Liver (tissue), 9 donors: ENCODE data around the gene PGAM2. TPM values are rescaled to one million over a fixed set of nuclear protein-coding genes. Genes with fewer than 3 reads are reported as not detected.
"Not testable (repeated sequence)": the region's sequence is repeated elsewhere in the genome, so short reads cannot be mapped to it uniquely, and the experiment has no call there.

Source experiments
- DNase-seq: peaks from one replicate; pipeline ENCODE4 v3.0.0-alpha.2; 2017; ENCODE audit warnings: low spot score
- H3K27ac ChIP-seq, 2 donors: one replicate each; pipeline ENCODE4 v1.7.0; 2013; ENCODE audit warnings: inconsistent platforms in 2 of 2, low read length in 2 of 2, control low read depth in 1 of 2, low read depth in 1 of 2, mild to moderate bottlenecking in 1 of 2
- H3K27me3 ChIP-seq, 4 donors: one replicate each; pipeline versions ENCODE4 v1.6.1 to v1.7.0; 2013; ENCODE audit warnings: low read length in 3 of 4, inconsistent platforms in 1 of 4, mild to moderate bottlenecking in 1 of 4, moderate library complexity in 1 of 4; ENCODE audit not compliant: control insufficient read depth in 4 of 4, insufficient read depth in 4 of 4
- H3K36me3 ChIP-seq, 4 donors: one replicate each; pipeline versions ENCODE4 v1.6.1 to v1.7.0; 2013; ENCODE audit warnings: low read length in 3 of 4, mild to moderate bottlenecking in 3 of 4, low read depth in 1 of 4, moderate library complexity in 1 of 4; ENCODE audit not compliant: control insufficient read depth in 4 of 4, insufficient read depth in 3 of 4
- H3K4me1 ChIP-seq, 4 donors: one replicate each; pipeline versions ENCODE4 v1.6.1 to v1.7.0; 2013; ENCODE audit warnings: low read length in 3 of 4, mild to moderate bottlenecking in 3 of 4, moderate library complexity in 1 of 4; ENCODE audit not compliant: control insufficient read depth in 4 of 4, insufficient read depth in 4 of 4
- H3K4me3 ChIP-seq, 3 donors: one replicate each; pipeline versions ENCODE4 v1.6.1 to v1.7.0; 2013; ENCODE audit warnings: low read length in 3 of 3, control low read depth in 1 of 3, low read depth in 1 of 3, mild to moderate bottlenecking in 1 of 3
- H3K9ac ChIP-seq, 2 donors: one replicate each; pipeline ENCODE4 v1.7.0; 2013; ENCODE audit warnings: low read length in 2 of 2, mild to moderate bottlenecking in 2 of 2, moderate library complexity in 2 of 2, control low read depth in 1 of 2, low read depth in 1 of 2
- H3K9me3 ChIP-seq, 4 donors: one replicate each; pipeline versions ENCODE4 v1.6.1 to v1.7.0; 2013; ENCODE audit warnings: low read length in 3 of 4; ENCODE audit not compliant: control insufficient read depth in 4 of 4
- CTCF ChIP-seq: fragments of 150-350 bp; IDR thresholded peaks from 2 replicates; pipeline ENCODE4 v1.5.1; 2017; ENCODE audit warnings: improper control_type of control experiment, low read depth, low read length; ENCODE audit not compliant: missing input control
- EGR1 ChIP-seq, 2 donors: IDR thresholded peaks; 2 replicates each; pipeline ENCODE4 v1.6.1; 2016 to 2018; ENCODE audit warnings: antibody characterized with exemption in 2 of 2, low read depth in 2 of 2
- GABPA ChIP-seq, 2 donors: IDR thresholded peaks in 1 of 2; conservative IDR thresholded peaks in 1 of 2; 2 replicates each; pipeline ENCODE4 v1.6.1; 2016; ENCODE audit warnings: antibody characterized with exemption in 2 of 2, mild to moderate bottlenecking in 1 of 2, moderate library complexity in 1 of 2
- HNF4A ChIP-seq, 2 donors: conservative IDR thresholded peaks; 2 replicates each; pipeline ENCODE4 v1.6.1; 2016; ENCODE audit warnings: antibody characterized with exemption in 2 of 2, mild to moderate bottlenecking in 2 of 2
- RAD21 ChIP-seq, 2 donors: IDR thresholded peaks; 2 replicates each; pipeline ENCODE4 v1.6.1; 2016; ENCODE audit warnings: antibody characterized with exemption in 2 of 2, mild to moderate bottlenecking in 2 of 2
- RXRA ChIP-seq, 2 donors: IDR thresholded peaks; 2 replicates each; pipeline ENCODE4 v1.6.1; 2017 to 2018; ENCODE audit warnings: antibody characterized with exemption in 2 of 2, mild to moderate bottlenecking in 1 of 2
- SP1 ChIP-seq: IDR thresholded peaks from 2 replicates; pipeline ENCODE4 v1.6.1; 2018; ENCODE audit warnings: antibody characterized with exemption, mild to moderate bottlenecking
- TAF1 ChIP-seq: conservative IDR thresholded peaks from 2 replicates; pipeline ENCODE4 v1.6.1; 2016; ENCODE audit warnings: antibody characterized with exemption, mild to moderate bottlenecking
- YY1 ChIP-seq: IDR thresholded peaks from 2 replicates; pipeline ENCODE4 v1.6.1; 2016; ENCODE audit warnings: antibody characterized with exemption, mild to moderate bottlenecking
- WGBS: extraction: QIAGEN DNeasy Blood & Tissue Kit; methylation state at CpG from one replicate; pipeline ENCODE4 v1.1.7; 2013; 5-methylcytosine and 5-hydroxymethylcytosine counted together
- polyA plus RNA-seq, 2 donors: library from polyadenylated mRNA; stranded (reverse) in 1 of 2; unstranded in 1 of 2; fragments of 200-250 nt in 1 of 2; fragments of >200 nt in 1 of 2; fragmentation: Nextera tagmentation in 1 of 2; extraction: Ambion mirVana in 1 of 2; gene quantifications; one replicate each; pipeline versions ENCODE4 v1.2.1 to v1.2.3, GENCODE V29; 2013 to 2015
- total RNA-seq, 2 donors: library from RNA; depleted of rRNA; stranded (reverse); fragments of >200 nt; gene quantifications; one replicate each; pipeline ENCODE4 v1.2.3, GENCODE V29; 2014
- TF ChIP-seq, protein P1 (sequence below): IDR thresholded peaks from 2 replicates; pipeline ENCODE4 v1.6.1; 2016; ENCODE audit warnings: antibody characterized with exemption, mild to moderate bottlenecking
- donor health status: healthy.
- donor health status: healthy.
- donor health status: healthy.
- donor health status: healthy.
- donor health status: healthy.

Gene PGAM2
- total and polyA plus RNA-seq, 4 donors, result 0.13 to 2.3 (median 0.49) TPM

DNA sequence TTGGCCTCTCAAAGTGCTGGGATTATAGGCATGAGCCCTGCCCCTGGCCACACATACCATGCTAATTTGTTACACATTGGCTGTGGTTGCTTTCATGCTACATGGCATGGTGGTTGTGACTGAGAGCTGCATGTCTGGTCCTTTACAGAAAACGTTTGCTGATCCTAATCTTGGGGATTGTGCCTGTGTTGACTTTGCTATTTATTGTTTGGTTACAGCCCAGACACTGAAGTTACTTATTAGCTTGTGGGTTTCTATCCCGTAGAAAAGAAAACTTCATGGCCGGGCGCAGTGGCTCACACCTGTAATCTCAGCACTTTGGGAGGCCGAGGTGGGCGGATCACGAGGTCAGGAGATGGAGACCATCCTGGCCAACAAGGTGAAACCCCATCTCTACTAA, 43.3 kb downstream of the PGAM2 start:
- TF ChIP-seq SP1 (peak; percentile 7), YY1 (peak; percentile 25)
- WGBS, result 37% methylated on average over 6 of the region's 7 CpGs
- H3K9me3 ChIP-seq, H3K9ac ChIP-seq, H3K4me3 ChIP-seq, H3K27ac ChIP-seq, DNase-seq, H3K4me1 ChIP-seq, H3K36me3 ChIP-seq, H3K27me3 ChIP-seq: not testable (repeated sequence)

- DNase-seq, H3K36me3 ChIP-seq, H3K27ac ChIP-seq, H3K9ac ChIP-seq, H3K4me3 ChIP-seq, H3K27me3 ChIP-seq, H3K9me3 ChIP-seq, H3K4me1 ChIP-seq: not testable (repeated sequence)
- WGBS, result 84% methylated on average over 6 of the region's 6 CpGs
These were observed 45.5 kb downstream of the PGAM2 start for GRCh38 chr7:44019825-44020224.

DNA sequence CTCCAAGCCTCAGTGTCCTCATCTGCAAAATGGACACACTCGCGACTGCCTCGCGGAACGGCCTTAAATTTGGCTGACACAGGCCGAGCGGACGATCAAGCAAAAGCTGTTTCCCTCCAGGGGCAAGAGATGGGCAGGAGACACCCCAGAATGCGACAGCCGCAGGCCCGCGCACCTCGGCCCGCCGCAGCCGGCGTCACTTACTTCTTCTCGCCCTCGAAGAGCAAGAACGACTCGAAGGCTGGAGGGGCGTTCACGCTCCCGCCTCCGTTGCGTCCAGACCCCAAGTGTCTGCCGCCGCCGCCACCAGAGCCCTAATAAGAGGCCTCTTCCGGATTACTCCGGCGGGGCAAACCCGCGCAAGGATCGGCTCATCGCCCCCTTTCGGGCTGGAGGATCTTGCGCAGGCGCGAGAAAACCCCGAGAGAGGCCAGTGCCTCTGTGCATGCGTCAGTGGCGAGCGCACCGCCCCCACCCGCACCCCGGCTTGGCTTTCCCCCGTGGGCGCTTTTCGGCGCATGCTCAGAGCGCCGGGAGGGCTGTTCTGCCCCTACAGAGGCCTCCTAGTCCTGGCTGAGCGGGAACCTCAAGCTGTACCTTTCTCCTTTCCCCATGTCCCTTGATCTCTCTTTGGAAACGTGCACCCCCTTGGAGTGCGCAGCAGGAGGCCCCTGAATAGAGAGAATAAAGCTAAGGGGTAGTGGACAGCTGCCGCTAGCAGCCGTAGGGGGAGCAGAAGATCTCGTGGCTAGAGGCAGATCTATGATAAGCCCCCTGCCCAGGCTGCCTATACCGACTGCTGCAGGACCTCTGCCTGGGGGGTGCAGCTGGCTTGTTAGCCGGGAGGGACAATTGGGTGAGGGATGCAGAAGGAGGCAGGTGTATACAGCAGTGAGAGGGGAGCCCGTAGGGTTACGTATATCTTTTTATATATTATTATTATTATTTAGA, 46.2 kb downstream of the PGAM2 start:
- Histone ChIP-seq H3K27ac (peak overlapping the region in 1 of 2 donors; percentile 69), H3K4me3 (peak overlapping the region; percentile 69 to 85 (median 73)), H3K9ac (peak overlapping the region; percentile 49 to 71)
- not testable (repeated sequence) for H3K4me1 ChIP-seq, H3K27me3 ChIP-seq, H3K9me3 ChIP-seq, H3K36me3 ChIP-seq
- WGBS, result 4% methylated on average over 62 of the region's 63 CpGs
- DNase-seq, result peak; percentile 98
- TF ChIP-seq RXRA (IDR thresholded peaks at IDR 0.05) (peak in 1 of 2 donors; percentile 32), YY1 (peak; percentile 47), TAF1 (peak; percentile 95), GABPA (IDR thresholded peaks at IDR 0.05 in 1 of 2, conservative IDR thresholded peaks at IDR 0.05 in 1 of 2) (peak in 1 of 2 donors; percentile 88), RAD21 (IDR thresholded peaks at IDR 0.05) (peak; percentile 27 to 53), CTCF (peak; percentile 55), HNF4A (conservative IDR thresholded peaks at IDR 0.05) (peak in 1 of 2 donors; percentile 8), SP1 (peak; percentile 50), EGR1 (IDR thresholded peaks at IDR 0.05; ENCODE audit: low read depth in 2 of 2) (peak; percentile 16 to 31)
- TF ChIP-seq, protein P1, sequence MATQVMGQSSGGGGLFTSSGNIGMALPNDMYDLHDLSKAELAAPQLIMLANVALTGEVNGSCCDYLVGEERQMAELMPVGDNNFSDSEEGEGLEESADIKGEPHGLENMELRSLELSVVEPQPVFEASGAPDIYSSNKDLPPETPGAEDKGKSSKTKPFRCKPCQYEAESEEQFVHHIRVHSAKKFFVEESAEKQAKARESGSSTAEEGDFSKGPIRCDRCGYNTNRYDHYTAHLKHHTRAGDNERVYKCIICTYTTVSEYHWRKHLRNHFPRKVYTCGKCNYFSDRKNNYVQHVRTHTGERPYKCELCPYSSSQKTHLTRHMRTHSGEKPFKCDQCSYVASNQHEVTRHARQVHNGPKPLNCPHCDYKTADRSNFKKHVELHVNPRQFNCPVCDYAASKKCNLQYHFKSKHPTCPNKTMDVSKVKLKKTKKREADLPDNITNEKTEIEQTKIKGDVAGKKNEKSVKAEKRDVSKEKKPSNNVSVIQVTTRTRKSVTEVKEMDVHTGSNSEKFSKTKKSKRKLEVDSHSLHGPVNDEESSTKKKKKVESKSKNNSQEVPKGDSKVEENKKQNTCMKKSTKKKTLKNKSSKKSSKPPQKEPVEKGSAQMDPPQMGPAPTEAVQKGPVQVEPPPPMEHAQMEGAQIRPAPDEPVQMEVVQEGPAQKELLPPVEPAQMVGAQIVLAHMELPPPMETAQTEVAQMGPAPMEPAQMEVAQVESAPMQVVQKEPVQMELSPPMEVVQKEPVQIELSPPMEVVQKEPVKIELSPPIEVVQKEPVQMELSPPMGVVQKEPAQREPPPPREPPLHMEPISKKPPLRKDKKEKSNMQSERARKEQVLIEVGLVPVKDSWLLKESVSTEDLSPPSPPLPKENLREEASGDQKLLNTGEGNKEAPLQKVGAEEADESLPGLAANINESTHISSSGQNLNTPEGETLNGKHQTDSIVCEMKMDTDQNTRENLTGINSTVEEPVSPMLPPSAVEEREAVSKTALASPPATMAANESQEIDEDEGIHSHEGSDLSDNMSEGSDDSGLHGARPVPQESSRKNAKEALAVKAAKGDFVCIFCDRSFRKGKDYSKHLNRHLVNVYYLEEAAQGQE, result peak; percentile 49

GRCh38 chr7:44015090-44015489, 50.3 kb downstream of the PGAM2 start:
- H3K36me3 ChIP-seq, H3K27ac ChIP-seq, DNase-seq, H3K27me3 ChIP-seq, H3K4me1 ChIP-seq, H3K9me3 ChIP-seq, H3K4me3 ChIP-seq, H3K9ac ChIP-seq: not testable (repeated sequence)
- WGBS, result 60% methylated on average over 10 of the region's 12 CpGs
